NCI-H146 (cell line): ENCODE measurements around the gene PRSS38.
A peak's percentile ranks its signal among the peaks of the same experiment; 100 is the strongest.

Experiments
- DNase-seq: peaks from one replicate; lab custom pipeline; 2025; lab: John Stamatoyannopoulos, UW

The PRSS38 gene

GRCh38 chr1:227815468-227816409 lies at the start of gene PRSS38:
Gene PRSS38 (plus strand): TSS chr1:227815675. CDS start chr1:227815717, 42 bp downstream.
- DNase-seq: no peak

- DNase-seq: peak; percentile 99
Observed at GRCh38 chr1:227766015-227766634, 49.4 kb upstream of the PRSS38 start.

DNA sequence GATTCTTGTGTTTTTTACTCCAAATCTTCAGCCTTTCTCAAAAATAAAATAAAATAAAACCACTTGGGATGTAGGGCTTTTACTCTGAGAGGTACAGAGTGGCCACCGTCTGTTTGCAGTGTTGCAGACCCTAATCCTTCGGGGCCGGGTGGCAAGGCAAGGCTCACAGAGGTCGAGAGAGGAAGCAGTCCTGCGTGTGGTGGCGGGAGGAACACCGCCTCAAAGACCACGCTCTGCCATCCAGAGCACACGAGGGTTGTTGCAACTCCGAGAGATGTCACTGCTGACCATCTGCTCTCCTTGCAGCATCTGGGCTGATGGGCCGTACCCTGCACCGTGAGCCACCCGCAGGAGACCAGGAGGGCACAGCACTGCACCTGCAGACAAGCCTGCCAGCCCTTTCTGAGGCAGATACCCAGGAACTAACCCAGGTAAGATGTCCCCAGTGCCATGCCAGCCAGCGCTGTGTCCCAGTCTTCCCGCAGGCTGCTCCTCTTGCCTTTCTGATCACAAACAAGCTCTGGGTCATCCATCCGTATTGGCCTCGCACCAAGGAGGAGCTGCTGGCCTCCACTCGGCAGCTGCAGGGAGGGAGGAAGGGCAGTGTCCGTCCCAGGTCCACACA lies 48.7 kb upstream of the PRSS38 start:
- peak; percentile 70 for DNase-seq

DNA sequence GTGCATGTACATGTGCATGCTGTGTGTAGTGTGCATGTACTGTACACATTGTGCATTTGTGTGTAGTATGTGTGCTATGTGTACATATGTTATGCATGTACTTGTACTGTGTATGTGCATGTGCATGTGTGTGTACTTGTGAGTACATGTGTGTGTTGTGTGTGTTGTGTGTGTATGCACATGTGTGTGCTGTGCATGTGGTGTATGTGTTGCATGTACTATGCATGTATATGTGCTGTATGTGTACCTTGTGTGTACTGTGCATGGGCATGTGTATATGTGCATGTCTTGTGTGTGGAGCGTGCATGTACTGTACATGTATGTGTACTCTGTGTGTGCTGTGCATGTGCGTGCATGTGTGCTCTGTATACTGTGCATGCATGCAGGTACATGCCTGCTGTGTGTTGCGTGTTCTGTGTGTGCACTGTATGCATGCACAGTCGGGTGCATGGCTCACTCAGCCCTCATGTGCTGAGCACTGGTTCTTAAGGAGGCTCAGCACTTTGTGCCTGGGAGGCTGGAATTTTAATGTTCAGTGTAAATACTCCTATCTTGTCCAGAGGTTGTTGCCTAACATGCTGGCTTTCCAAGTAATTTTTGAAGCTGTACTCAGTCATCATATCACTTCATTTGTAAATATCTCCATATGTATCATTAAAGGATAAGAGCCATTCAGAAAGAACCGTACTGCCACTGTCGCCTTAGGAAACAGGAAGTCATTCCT lies 47.9 kb upstream of the PRSS38 start:
- no peak for DNase-seq

GRCh38 chr1:227768125-227768439 lies 47.4 kb upstream of the PRSS38 start:
- DNase-seq: no peak

- no peak for DNase-seq
Observed at GRCh38 chr1:227768640-227769039, 46.8 kb upstream of the PRSS38 start.

DNA sequence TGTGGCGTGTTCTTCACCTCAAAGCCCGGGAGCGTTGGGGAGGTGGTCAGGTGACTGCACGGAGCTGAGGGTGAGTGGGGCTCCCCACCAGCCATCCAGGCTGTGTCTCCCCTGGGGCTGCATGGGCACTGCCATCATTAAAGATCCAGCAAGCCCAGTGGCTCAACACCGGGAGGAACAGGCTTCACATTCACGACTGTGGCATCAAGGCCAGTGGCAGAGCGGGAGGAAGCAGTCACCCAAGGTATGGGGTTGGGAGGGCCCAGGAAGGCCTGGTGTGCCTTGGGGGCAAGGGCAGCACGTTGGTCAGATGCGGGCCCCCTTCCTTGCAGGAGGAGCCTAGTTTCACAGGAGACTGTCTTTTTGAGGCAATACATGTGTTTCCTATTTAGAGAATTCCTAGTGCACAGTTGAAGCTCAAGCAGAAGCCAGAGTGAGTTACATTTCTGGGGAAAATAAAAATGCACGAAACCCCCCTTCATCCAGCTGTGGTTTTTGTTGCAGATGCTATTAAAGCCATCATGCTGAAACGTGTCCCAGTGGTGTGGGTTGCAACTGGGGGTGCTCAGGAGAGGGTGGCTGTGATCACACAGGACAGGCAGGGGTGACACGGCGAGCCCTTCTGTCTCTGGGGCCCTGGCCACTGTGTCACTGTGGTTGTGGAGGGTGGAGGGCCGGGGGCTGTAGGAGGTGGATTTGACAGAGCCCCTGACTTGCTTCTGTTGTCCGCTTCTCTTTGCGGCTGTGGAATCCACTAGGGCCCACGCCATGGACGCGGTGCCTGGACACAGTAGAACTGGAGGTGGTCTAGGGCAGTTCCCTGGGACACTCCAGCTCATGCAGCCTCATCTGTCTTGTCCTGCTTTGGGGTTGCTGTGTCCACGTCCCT lies 46.2 kb upstream of the PRSS38 start:
- no peak for DNase-seq

DNA sequence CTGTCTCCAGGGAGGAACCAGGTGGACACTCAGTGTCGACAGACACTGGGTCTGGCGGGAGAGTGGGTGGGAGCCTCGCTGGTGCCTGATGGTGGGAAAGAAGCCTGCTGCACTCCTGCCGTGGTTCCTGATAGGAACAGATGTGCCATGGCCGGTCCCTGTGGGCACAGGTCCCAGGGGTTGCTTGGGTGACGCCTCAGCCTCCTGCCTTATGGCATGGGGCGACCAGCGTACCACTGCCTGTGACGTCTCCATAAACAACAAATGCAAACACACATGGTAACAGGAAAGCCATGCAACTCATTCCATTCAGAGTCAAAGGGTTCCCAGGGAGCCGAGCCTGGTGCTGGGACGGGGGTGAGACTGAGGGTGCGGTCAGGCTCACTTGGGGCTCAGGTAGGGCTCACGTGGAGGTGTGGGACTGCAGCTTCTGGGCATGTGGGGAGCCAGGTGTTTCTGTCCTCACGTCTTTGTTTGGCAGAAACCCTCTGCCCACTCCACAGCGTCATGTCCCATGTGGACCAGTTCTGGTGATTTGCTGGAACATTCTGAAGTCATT lies 45.5 kb upstream of the PRSS38 start:
- no peak for DNase-seq

- no peak for DNase-seq
Observed at GRCh38 chr1:227770812-227771211, 44.7 kb upstream of the PRSS38 start.

DNA sequence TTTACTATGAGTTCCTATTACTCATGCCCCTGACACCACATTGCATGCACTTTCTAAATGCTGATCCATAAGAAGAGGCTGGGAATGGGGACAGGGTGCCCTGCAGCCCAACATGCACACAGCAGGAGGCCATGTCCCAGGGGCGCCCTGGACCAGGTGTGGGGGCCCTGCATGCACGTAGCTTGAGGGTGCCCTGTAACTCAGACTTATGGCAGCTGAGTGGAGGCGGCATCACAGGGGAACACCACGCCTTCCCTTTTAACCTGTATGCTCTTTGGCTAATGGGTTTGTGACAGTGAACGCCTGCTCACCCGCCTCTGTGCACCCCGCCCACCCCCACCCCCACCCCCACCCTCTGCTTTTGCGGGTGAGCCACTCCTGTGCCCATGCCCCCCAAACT lies 44.1 kb upstream of the PRSS38 start:
- no peak for DNase-seq

GRCh38 chr1:227771771-227772170 lies 43.7 kb upstream of the PRSS38 start:
- no peak for DNase-seq

DNA sequence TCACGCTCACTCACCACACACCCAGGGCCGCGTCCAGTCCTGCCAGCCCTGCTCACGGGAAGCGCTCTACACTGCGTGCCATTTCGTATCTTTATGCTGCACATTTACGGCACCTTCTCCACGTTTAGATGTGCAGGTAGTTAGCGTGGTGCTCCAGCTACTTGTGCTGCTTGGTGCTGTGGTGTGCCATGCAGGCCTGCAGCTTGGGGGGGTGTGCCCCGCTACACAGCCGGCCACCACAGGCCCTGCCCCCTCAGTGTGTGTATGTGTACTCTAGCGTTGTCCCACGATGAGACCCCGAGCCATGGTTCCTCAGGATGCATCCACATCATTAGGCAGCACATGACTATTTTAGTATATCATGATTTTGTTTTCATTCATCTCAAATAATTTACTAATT lies 41.9 kb upstream of the PRSS38 start:
- no peak for DNase-seq

GRCh38 chr1:227774051-227774731 lies 41.3 kb upstream of the PRSS38 start:
- DNase-seq: peak; percentile 59

GRCh38 chr1:227774821-227775661 lies 40.4 kb upstream of the PRSS38 start:
- no peak for DNase-seq

- DNase-seq: no peak
Observed at GRCh38 chr1:227775841-227776240, 39.6 kb upstream of the PRSS38 start.

GRCh38 chr1:227776331-227776771 lies 39.1 kb upstream of the PRSS38 start:
- DNase-seq: no peak

- DNase-seq: no peak
Observed at GRCh38 chr1:227777156-227777555, 38.3 kb upstream of the PRSS38 start.

GRCh38 chr1:227777646-227778045 lies 37.8 kb upstream of the PRSS38 start:
- no peak for DNase-seq

DNA sequence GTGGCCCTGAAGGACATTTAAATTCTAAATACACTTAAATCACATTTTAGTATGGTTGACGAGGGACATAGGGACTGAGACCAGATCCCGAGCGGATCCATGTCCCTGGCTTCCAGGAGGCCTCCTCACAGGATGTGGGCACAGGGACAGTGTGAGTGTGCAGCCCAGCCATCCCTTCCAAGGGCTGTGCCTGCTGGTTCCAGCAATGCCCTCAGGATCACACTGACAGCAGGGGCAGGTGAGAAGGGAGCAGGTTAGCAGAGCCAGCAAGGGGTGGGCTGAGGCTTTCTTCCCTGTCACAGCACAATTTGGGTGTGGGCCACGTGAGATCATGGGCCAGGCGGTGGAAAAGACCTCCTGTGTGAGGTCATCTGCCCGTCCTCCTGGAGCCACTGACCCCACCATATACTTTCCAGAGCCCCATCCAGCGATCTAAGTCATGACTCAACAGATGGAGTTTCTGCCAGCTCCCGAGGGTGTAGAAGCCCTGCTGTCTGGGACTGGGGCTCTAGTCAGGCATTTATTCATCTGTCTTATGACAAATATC lies 37.0 kb upstream of the PRSS38 start:
- DNase-seq: no peak
